HL-60 (cell line): ENCODE data around the gene PRMT3.

Experiments
- GABPA ChIP-seq: IDR thresholded peaks from 2 replicates; pipeline ENCODE4 v1.6.1; 2012; ENCODE audit warnings: low read depth
- POLR2AphosphoS5 ChIP-seq: IDR thresholded peaks from 2 replicates; pipeline ENCODE4 v1.6.1; 2012; ENCODE audit warnings: low read depth
- SPI1 ChIP-seq: IDR thresholded peaks from 2 replicates; pipeline ENCODE4 v1.6.1; 2012; ENCODE audit warnings: low read depth, mild to moderate bottlenecking, borderline replicate concordance
- TF ChIP-seq, protein P1 (sequence below): IDR thresholded peaks from one replicate; pipeline ENCODE4 v1.5.1; 2011; ENCODE audit warnings: low read length, control low read depth, inconsistent platforms; ENCODE audit not compliant: insufficient read depth

DNA sequence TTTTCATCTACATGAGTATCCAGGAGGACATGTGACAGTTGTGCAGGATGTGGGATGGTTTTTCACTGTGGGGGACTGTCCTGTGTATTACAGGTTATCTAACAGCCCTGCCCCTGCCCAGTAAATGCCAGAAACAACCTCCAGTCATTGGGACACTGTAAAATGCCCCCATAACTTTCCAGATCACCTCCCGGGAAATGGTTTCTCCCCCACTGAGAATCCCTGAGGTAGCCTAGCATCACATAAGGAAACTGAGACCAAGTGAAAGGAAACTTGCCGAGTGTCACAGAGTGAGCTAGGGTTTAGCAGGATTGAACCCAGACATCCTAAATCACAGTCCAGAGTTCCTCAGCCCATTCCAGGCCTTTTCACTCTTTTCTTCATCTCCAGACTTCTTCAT, 163.6 kb downstream of the PRMT3 start:
- TF ChIP-seq, protein P1, sequence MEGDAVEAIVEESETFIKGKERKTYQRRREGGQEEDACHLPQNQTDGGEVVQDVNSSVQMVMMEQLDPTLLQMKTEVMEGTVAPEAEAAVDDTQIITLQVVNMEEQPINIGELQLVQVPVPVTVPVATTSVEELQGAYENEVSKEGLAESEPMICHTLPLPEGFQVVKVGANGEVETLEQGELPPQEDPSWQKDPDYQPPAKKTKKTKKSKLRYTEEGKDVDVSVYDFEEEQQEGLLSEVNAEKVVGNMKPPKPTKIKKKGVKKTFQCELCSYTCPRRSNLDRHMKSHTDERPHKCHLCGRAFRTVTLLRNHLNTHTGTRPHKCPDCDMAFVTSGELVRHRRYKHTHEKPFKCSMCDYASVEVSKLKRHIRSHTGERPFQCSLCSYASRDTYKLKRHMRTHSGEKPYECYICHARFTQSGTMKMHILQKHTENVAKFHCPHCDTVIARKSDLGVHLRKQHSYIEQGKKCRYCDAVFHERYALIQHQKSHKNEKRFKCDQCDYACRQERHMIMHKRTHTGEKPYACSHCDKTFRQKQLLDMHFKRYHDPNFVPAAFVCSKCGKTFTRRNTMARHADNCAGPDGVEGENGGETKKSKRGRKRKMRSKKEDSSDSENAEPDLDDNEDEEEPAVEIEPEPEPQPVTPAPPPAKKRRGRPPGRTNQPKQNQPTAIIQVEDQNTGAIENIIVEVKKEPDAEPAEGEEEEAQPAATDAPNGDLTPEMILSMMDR, result no peak
- TF ChIP-seq POLR2AphosphoS5 (no peak), GABPA (no peak), SPI1 (no peak)
